ENCODE measurements around the gene MYH14. TPM values are rescaled to one million over a fixed set of nuclear protein-coding genes. Genes with fewer than 3 reads are reported as not detected.

The MYH14 gene
- polyA plus RNA-seq, 1 donor from 2014 or later: not detected

DNA sequence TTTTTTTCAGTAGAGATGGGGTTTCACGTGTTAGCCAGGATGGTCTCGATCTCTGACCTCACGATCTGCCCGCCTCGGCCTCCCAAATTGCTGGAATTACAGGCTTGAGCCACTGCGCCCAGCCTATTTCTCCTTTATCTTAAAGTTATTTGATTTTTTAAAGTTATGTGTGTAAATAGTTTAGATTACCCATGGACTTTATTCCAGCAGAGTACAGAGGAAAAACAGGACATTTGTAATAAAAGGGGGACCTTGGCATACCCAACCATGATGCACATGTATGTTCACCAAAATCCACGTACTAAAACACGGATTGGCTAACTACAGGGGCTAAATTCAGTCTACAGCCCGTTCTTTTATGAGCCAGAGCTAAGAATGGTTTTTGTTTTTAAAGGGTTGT lies 26.6 kb upstream of the MYH14 start:
- Histone ChIP-seq H3K9me2 (ENCODE audit: insufficient read depth, low read length) (no peaks in the 10 kb centered on the region), H3K4me3 (ENCODE audit: low read length) (no peak overlapping the region), H3K27me3 (ENCODE audit: insufficient read depth, low read depth, low read length) (no peaks in the 10 kb centered on the region), H3K36me3 (ENCODE audit: insufficient read depth, low read length) (no peaks in the 10 kb centered on the region), H4K20me1 (ENCODE audit: insufficient read depth) (no peaks in the 10 kb centered on the region), H2AFZ (ENCODE audit: low read depth, low read length) (no peak overlapping the region), H3K79me2 (replicated peaks; ENCODE audit: insufficient read depth, low read length) (no peaks in the 10 kb centered on the region), H3F3A (ENCODE audit: insufficient read depth, low read length, poor library complexity, severe bottlenecking) (no peaks in the 10 kb centered on the region), H3K9ac (ENCODE audit: low read length) (no peak overlapping the region), H3K27ac (ENCODE audit: low read length) (no peak overlapping the region), H3K9me3 (ENCODE audit: low read length) (no peaks in the 10 kb centered on the region), H3K4me2 (ENCODE audit: low read length) (no peak overlapping the region)
- TF ChIP-seq, protein P1, sequence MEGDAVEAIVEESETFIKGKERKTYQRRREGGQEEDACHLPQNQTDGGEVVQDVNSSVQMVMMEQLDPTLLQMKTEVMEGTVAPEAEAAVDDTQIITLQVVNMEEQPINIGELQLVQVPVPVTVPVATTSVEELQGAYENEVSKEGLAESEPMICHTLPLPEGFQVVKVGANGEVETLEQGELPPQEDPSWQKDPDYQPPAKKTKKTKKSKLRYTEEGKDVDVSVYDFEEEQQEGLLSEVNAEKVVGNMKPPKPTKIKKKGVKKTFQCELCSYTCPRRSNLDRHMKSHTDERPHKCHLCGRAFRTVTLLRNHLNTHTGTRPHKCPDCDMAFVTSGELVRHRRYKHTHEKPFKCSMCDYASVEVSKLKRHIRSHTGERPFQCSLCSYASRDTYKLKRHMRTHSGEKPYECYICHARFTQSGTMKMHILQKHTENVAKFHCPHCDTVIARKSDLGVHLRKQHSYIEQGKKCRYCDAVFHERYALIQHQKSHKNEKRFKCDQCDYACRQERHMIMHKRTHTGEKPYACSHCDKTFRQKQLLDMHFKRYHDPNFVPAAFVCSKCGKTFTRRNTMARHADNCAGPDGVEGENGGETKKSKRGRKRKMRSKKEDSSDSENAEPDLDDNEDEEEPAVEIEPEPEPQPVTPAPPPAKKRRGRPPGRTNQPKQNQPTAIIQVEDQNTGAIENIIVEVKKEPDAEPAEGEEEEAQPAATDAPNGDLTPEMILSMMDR (IDR thresholded peaks at IDR 0.05; ENCODE audit: poor library complexity, severe bottlenecking): no peak
- TF ChIP-seq TAF1 (IDR thresholded peaks at IDR 0.05; ENCODE audit: low read depth): no peak
- TF ChIP-seq REST (IDR thresholded peaks at IDR 0.05; ENCODE audit: borderline replicate concordance): no peak
- TF ChIP-seq EZH2 (IDR thresholded peaks at IDR 0.05; ENCODE audit: borderline replicate concordance, insufficient read depth, low read length, poor library complexity, severe bottlenecking): no peak
- no peak for TF ChIP-seq RAD21 (conservative IDR thresholded peaks at IDR 0.05)
- no peak for TF ChIP-seq SMC3 (conservative IDR thresholded peaks at IDR 0.05; ENCODE audit: poor library complexity)
- no peak for TF ChIP-seq EP300 (conservative IDR thresholded peaks at IDR 0.05; ENCODE audit: poor library complexity, severe bottlenecking)
- TF ChIP-seq POLR2AphosphoS5 (IDR thresholded peaks at IDR 0.05): no peak
- TF ChIP-seq MXI1 (conservative IDR thresholded peaks at IDR 0.05; ENCODE audit: poor library complexity, severe bottlenecking): no peak

GRCh38 chr19:50178320-50178719 lies 25.1 kb upstream of the MYH14 start:
- Histone ChIP-seq H3K27ac (ENCODE audit: low read length) (no peak overlapping the region), H3K27me3 (ENCODE audit: insufficient read depth, low read depth, low read length) (no peaks in the 10 kb centered on the region), H3K4me2 (ENCODE audit: low read length) (no peak overlapping the region), H3K9ac (ENCODE audit: low read length) (no peak overlapping the region), H3F3A (ENCODE audit: insufficient read depth, low read length, poor library complexity, severe bottlenecking) (no peaks in the 10 kb centered on the region), H4K20me1 (ENCODE audit: insufficient read depth) (no peaks in the 10 kb centered on the region), H2AFZ (ENCODE audit: low read depth, low read length) (no peak overlapping the region), H3K9me2 (ENCODE audit: insufficient read depth, low read length) (no peaks in the 10 kb centered on the region), H3K79me2 (replicated peaks; ENCODE audit: insufficient read depth, low read length) (no peaks in the 10 kb centered on the region), H3K36me3 (ENCODE audit: insufficient read depth, low read length) (no peaks in the 10 kb centered on the region), H3K9me3 (ENCODE audit: low read length) (no peaks in the 10 kb centered on the region), H3K4me3 (ENCODE audit: low read length) (no peak overlapping the region)
- TF ChIP-seq SMC3 (conservative IDR thresholded peaks at IDR 0.05; ENCODE audit: poor library complexity) (no peak), POLR2AphosphoS5 (IDR thresholded peaks at IDR 0.05) (no peak), TAF1 (IDR thresholded peaks at IDR 0.05; ENCODE audit: low read depth) (no peak), EZH2 (IDR thresholded peaks at IDR 0.05; ENCODE audit: borderline replicate concordance, insufficient read depth, low read length, poor library complexity, severe bottlenecking) (no peak), MXI1 (conservative IDR thresholded peaks at IDR 0.05; ENCODE audit: poor library complexity, severe bottlenecking) (no peak), RAD21 (conservative IDR thresholded peaks at IDR 0.05) (no peak), REST (IDR thresholded peaks at IDR 0.05; ENCODE audit: borderline replicate concordance) (no peak), EP300 (conservative IDR thresholded peaks at IDR 0.05; ENCODE audit: poor library complexity, severe bottlenecking) (no peak)
- TF ChIP-seq, protein P1 (IDR thresholded peaks at IDR 0.05; ENCODE audit: poor library complexity, severe bottlenecking): no peak
